MCF 10A (cell line): ENCODE measurements around the gene PRF1. TPM values are rescaled to one million over a fixed set of nuclear protein-coding genes. Genes with fewer than 3 reads are reported as not detected.

Experiments
- BruUV-seq: library from RNA; stranded (reverse); fragments of 400-500 nt; replicated peaks from 2 replicates; lab custom pipeline; 2021; lab: Mats Ljungman, UMichigan
- CTCF ChIA-PET: fragments of 300-600 bp; sonication (Branson Sonifier 250); formaldehyde crosslinking; extraction: SDS; loops from one replicate; lab custom pipeline; 2021; ENCODE audit warnings: antibody characterized with exemption, inconsistent platforms; lab: Yijun Ruan, JAX
- POLR2A ChIA-PET: fragments of 300-600, 350-650 bp; sonication (Branson Sonifier 250); formaldehyde crosslinking; extraction: SDS; loops from one replicate; lab custom pipeline; 2020; ENCODE audit warnings: antibody characterized with exemption, inconsistent platforms; lab: Yijun Ruan, JAX
- DNase-seq: peaks from one replicate; pipeline ENCODE4 v3.0.0-alpha.2; 2018; ENCODE audit not compliant: unreplicated experiment
- H3K27ac Mint-ChIP-seq: one replicate; pipeline ENCODE4 v1.8.0; 2022; ENCODE audit warnings: mild to moderate bottlenecking, low read depth, mixed read lengths; ENCODE audit not compliant: unreplicated experiment
- H3K27me3 Mint-ChIP-seq: one replicate; pipeline ENCODE4 v1.8.0; 2022; ENCODE audit warnings: mixed read lengths; ENCODE audit not compliant: insufficient read depth, unreplicated experiment
- H3K36me3 Mint-ChIP-seq: one replicate; pipeline ENCODE4 v1.8.0; 2022; ENCODE audit warnings: mild to moderate bottlenecking, moderate library complexity, mixed read lengths; ENCODE audit not compliant: insufficient read depth, unreplicated experiment
- H3K4me1 Mint-ChIP-seq: one replicate; pipeline ENCODE4 v1.8.0; 2022; ENCODE audit warnings: mixed read lengths; ENCODE audit not compliant: insufficient read depth, unreplicated experiment
- H3K4me3 Mint-ChIP-seq: one replicate; pipeline ENCODE4 v1.8.0; 2022; ENCODE audit warnings: mild to moderate bottlenecking, moderate library complexity, mixed read lengths; ENCODE audit not compliant: unreplicated experiment
- H3K9me3 Mint-ChIP-seq: one replicate; pipeline ENCODE4 v1.8.0; 2022; ENCODE audit warnings: mixed read lengths; ENCODE audit not compliant: unreplicated experiment
- CTCF ChIP-seq: fragments of 200-600 bp; IDR thresholded peaks from one replicate; pipeline ENCODE4 v1.8.0; 2022; ENCODE audit warnings: antibody characterized with exemption, mild to moderate bottlenecking; ENCODE audit not compliant: unreplicated experiment
- intact Hi-C: fragments of 100-400 bp; cut with micrococcal nuclease; formaldehyde crosslinking; loops from 2 replicates; pipeline ENCODE4 v1.14.1; 2022
- total RNA-seq: library from RNA; stranded (reverse); gene quantifications from 2 replicates; pipeline ENCODE4 v1.2.3, GENCODE V29; 2022

PRF1 gene
- total RNA-seq, 1 experiment from 2014 or later, result not detected

GRCh38 chr10:70558295-70558694, 44.2 kb downstream of the PRF1 start:
- H3K4me1 Mint-ChIP-seq, result peaks cover 9% of the 10 kb centered on the region
- H3K27ac Mint-ChIP-seq, result no peak overlapping the region
- ChIA-PET POLR2A (interaction anchor here (0.7 kb wide), 1 partner anchor 319 kb away, joined by 3 read pairs; no protein-coding TSS in a partner anchor), CTCF (interaction anchor here (0.7 to 5.0 kb wide), 4 partner anchors 8 to 200 kb away, joined by 3 to 47 read pairs (median 5); no protein-coding TSS in a partner anchor)
- H3K4me3 Mint-ChIP-seq, result no peak overlapping the region
- no TSS peak for BruUV-seq
- H3K9me3 Mint-ChIP-seq, result no peaks in the 10 kb centered on the region
- peaks cover 18% of the 10 kb centered on the region for H3K27me3 Mint-ChIP-seq
- no peak for DNase-seq
- intact Hi-C loops, result loop anchor here (2.0 kb wide), 1 partner anchor 115 kb away; the partner anchor contains the start of gene ADAMTS14
- no peaks in the 10 kb centered on the region for H3K36me3 Mint-ChIP-seq
- no peak for TF ChIP-seq CTCF

DNA sequence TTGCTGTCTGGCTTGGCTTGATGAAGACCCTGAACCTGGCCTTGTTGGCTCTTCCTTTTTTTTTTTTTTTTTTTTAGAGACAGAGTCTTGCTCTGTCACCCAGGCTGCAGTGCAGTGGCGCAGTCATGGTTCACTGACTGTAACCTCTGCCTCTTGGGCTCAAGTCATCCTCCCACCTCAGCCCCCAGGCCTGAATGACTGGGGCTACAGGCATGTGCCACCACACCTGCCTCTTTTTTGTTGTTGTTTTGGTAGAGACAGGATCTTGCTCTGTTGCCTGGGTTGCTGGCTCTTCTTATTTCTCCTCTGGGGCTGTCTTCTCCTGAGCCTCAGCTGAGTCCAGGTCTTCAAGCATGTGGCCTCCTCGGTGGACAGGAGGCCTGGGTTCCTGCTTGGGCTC, 44.7 kb downstream of the PRF1 start:
- intact Hi-C loops, result loop anchor here (2.0 kb wide), 1 partner anchor 115 kb away; the partner anchor contains the start of gene ADAMTS14
- POLR2A ChIA-PET, result no interaction called here
- Mint-ChIP-seq H3K9me3 (no peaks in the 10 kb centered on the region), H3K27ac (no peak overlapping the region), H3K4me3 (no peak overlapping the region), H3K36me3 (no peaks in the 10 kb centered on the region), H3K4me1 (peaks cover 9% of the 10 kb centered on the region), H3K27me3 (peaks cover 22% of the 10 kb centered on the region)
- TF ChIP-seq CTCF, result no peak
- no peak for DNase-seq
- CTCF ChIA-PET, result interaction anchor here (5.0 kb wide), 1 partner anchor 201 kb away, joined by 47 read pairs; no protein-coding TSS in a partner anchor
- BruUV-seq, result no TSS peak

DNA sequence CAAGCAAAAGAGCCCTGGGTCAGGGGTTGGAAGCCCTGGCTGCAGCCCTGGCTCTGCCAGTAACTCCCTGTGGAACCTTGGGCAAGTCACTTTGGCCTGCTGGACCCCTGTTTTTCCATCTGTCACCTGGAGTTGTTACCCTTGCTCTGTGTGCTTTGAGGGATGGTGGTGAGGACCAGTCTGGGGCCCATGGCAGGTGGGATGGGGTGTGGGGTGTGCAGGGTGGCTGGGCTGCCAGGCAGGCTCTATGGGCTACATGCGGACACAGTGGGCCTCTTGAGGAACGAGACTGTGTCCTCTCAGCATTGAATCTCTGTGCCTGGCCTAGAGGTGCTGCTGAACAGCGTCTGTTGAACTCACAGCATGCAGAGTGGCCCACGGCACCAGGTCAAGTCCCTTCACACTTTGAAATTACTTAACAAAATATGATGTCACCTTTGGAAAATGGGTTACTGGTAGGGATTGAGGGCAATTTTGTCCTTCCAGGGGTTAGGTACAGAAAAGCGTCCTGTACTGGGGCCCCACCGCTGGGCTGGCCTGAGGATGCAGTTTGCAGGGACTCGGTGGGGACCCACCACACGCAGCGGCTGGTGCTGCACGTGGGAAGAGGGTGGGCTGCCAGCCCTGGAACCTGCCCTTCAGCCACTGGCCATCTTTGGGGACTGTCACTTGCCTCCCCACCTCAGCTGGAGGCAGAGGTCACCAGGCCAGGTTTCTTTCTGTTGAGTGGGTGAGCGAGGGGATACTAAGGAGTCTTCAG, 45.3 kb downstream of the PRF1 start:
- Mint-ChIP-seq H3K27ac (no peak overlapping the region), H3K4me3 (no peak overlapping the region), H3K4me1 (peaks cover 9% of the 10 kb centered on the region), H3K27me3 (peaks cover 28% of the 10 kb centered on the region), H3K9me3 (no peaks in the 10 kb centered on the region), H3K36me3 (no peaks in the 10 kb centered on the region)
- no peak for TF ChIP-seq CTCF
- BruUV-seq, result no TSS peak
- ChIA-PET CTCF (no interaction called here), POLR2A (no interaction called here)
- intact Hi-C loops, result no loop called here
- no peak for DNase-seq

GRCh38 chr10:70555371-70555770, 47.2 kb downstream of the PRF1 start:
- Mint-ChIP-seq H3K27me3 (peaks cover 37% of the 10 kb centered on the region), H3K9me3 (no peaks in the 10 kb centered on the region), H3K4me1 (peaks cover 9% of the 10 kb centered on the region), H3K27ac (no peak overlapping the region), H3K36me3 (no peaks in the 10 kb centered on the region), H3K4me3 (no peak overlapping the region)
- ChIA-PET CTCF (interaction anchor here (0.6 kb wide), 1 partner anchor 340 kb away, joined by 3 read pairs; no protein-coding TSS in a partner anchor), POLR2A (interaction anchor here (1.0 kb wide), 1 partner anchor 200 kb away, joined by 3 read pairs; no protein-coding TSS in a partner anchor)
- intact Hi-C loops, result no loop called here
- no peak for DNase-seq
- TF ChIP-seq CTCF, result no peak
- no TSS peak for BruUV-seq
